ENCODE measurements around the gene TUBB6. TPM values are rescaled to one million over a fixed set of nuclear protein-coding genes. Genes with fewer than 3 reads are reported as not detected.

Gene TUBB6
- total and polyA plus RNA-seq, 3 experiments from 2014 or later, result 0.77 to 9.1 (median 8.8) TPM

DNA sequence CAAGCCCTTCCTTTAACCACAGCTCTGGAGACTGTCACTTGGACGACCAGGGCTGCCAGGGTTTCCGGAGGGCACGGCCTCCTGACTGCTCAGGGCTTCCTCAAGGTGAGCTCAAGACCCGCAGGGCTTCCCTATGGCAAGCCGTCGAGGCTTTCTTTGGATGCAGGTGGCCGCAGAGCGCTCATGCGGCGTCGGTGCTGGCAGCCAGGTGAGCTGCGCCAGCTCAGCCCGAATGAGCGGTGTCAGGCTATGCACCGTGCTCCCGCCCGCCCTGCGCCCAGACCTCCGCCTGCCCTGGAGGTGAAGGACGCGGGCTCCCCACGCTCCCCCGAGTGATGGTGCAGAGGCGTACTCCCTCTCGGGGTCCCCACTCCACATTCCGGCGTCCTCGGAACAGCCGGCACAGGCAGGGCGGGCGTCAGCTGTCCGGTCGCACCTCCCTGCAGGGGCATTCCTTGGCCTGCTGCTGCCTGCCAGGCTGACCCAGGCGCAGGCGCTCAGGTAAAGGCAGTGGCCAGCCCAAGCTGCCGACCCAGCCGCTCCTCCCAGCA is 20.8 kb upstream of the TUBB6 start:
- H3K9me3 Mint-ChIP-seq, result no peaks in the 10 kb centered on the region
- peaks cover 35 to 40% of the 10 kb centered on the region in 2 donors for H3K27me3 Mint-ChIP-seq
- Histone ChIP-seq H3K4me1 (ENCODE audit: insufficient read depth, low read length) (no peaks in the 10 kb centered on the region), H3K4me3 (ENCODE audit: low read length) (no peak overlapping the region), H3K27me3 (ENCODE audit: insufficient read depth, low read length, poor library complexity, severe bottlenecking) (no peaks in the 10 kb centered on the region), H3K27ac (ENCODE audit: low read depth, low read length) (no peak overlapping the region), H3K36me3 (ENCODE audit: insufficient read depth, low read length) (no peaks in the 10 kb centered on the region), H3K9me3 (ENCODE audit: low read length) (no peaks in the 10 kb centered on the region)
- ChIA-PET POLR2A (no interaction called here), CTCF (interaction anchor here (2.2 kb wide), 1 partner anchor 15 kb away, joined by 7 read pairs; no protein-coding TSS in a partner anchor)
- DNase-seq, result no peak
- H3K36me3 Mint-ChIP-seq, result no peaks in the 10 kb centered on the region
- H3K4me1 Mint-ChIP-seq, result no peaks in the 10 kb centered on the region
- H3K27ac Mint-ChIP-seq, result no peak overlapping the region
- H3K4me3 Mint-ChIP-seq, result no peak overlapping the region

DNA sequence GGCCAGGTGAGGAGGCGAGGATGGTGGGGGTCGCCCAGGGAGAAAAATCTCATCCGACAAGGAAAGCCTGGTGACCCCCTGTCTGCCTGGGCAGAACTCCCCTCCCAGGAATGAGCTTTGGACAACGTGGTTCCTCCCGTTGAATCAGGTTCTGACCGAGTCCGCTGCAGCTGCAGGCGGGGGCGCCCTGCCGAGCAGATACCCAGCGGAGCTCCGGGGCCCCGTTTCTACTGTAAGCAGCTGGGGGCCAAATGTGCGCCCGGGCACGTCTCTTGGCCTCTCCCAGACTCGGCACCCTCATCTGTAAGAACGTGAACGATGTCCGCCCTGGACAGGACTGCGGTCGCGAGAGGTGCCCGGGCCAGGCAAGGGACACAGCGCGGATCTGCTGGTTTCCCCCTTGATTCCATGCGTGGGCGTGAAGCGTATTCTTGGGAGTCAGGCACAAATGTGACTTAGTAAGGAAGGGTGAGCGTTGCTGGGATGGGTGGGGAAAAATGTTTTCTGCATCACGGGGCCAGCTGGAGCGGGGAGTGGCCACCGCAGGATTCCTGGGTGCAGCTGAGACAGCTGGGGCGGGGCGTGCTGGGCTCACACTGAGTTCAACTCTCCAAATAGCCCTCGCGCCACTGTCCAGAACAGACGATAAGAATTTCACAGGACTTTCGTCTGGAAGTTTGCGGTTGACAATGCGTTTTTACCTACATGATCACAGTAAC is 20.2 kb upstream of the TUBB6 start:
- Mint-ChIP-seq H3K36me3 (no peaks in the 10 kb centered on the region), H3K4me3 (no peak overlapping the region), H3K9me3 (no peaks in the 10 kb centered on the region), H3K4me1 (no peaks in the 10 kb centered on the region), H3K27me3 (peaks cover 36 to 37% of the 10 kb centered on the region in 2 donors), H3K27ac (no peak overlapping the region)
- no peaks in the 10 kb centered on the region for H3K9me3 ChIP-seq (ENCODE audit: low read length)
- no peaks in the 10 kb centered on the region for H3K36me3 ChIP-seq (ENCODE audit: insufficient read depth, low read length)
- POLR2A ChIA-PET, result no interaction called here
- no peak for DNase-seq
- no peaks in the 10 kb centered on the region for H3K4me1 ChIP-seq (ENCODE audit: insufficient read depth, low read length)
- CTCF ChIA-PET, result interaction anchor here (2.2 kb wide), 1 partner anchor 15 kb away, joined by 7 read pairs; no protein-coding TSS in a partner anchor
- H3K27me3 ChIP-seq (ENCODE audit: insufficient read depth, low read length, poor library complexity, severe bottlenecking), result no peaks in the 10 kb centered on the region
- no peak overlapping the region for H3K27ac ChIP-seq (ENCODE audit: low read depth, low read length)
- H3K4me3 ChIP-seq (ENCODE audit: low read length), result no peak overlapping the region

DNA sequence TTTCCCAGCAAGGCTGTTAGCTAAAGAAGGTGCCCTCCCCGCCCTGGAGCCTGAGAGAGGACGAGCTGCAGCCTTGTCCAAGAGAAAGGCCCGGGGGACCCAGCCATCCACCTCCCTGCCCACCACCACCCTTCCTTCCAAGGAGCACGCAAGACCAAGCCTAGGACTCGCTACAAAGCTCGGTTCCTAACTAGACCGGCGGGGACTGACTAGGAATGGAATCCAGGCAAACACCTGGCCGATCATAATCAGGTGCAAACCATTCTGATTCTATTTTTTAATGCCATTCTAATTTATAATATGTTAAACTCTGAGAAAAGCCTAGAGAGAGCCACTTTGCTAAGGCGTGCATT is 19.7 kb upstream of the TUBB6 start:
- Mint-ChIP-seq H3K27ac (no peak overlapping the region), H3K9me3 (no peaks in the 10 kb centered on the region), H3K4me1 (no peaks in the 10 kb centered on the region), H3K4me3 (no peak overlapping the region), H3K36me3 (no peaks in the 10 kb centered on the region), H3K27me3 (peaks cover 36 to 40% of the 10 kb centered on the region in 2 donors)
- ChIA-PET CTCF (interaction anchor here (2.2 kb wide), 1 partner anchor 16 kb away, joined by 7 read pairs; no protein-coding TSS in a partner anchor), POLR2A (no interaction called here)
- Histone ChIP-seq H3K9me3 (ENCODE audit: low read length) (no peaks in the 10 kb centered on the region), H3K27ac (ENCODE audit: low read depth, low read length) (no peak overlapping the region), H3K4me1 (ENCODE audit: insufficient read depth, low read length) (no peaks in the 10 kb centered on the region), H3K27me3 (ENCODE audit: insufficient read depth, low read length, poor library complexity, severe bottlenecking) (no peaks in the 10 kb centered on the region), H3K36me3 (ENCODE audit: insufficient read depth, low read length) (no peaks in the 10 kb centered on the region), H3K4me3 (ENCODE audit: low read length) (no peak overlapping the region)
- no peak for DNase-seq

DNA sequence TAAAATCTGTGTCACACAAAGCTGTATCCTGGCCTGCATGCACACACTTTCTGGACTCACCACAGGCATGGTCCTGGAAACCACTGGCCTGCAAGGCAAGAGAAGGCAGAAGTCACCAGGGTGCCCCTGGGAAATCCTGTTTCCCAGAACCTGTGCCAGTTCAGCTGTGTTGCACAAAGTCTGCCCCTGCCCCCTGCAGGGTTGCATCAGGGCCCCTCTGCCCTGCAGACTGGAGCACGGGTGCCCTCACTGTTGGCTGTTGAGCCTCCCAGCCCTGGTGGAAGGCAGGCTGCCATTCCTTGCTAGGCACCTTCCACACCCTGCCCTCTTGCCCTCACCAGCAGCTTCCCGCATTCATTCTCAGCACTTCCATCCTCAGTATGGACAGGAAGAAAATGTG is 18.0 kb upstream of the TUBB6 start:
- ChIA-PET POLR2A (no interaction called here), CTCF (no interaction called here)
- Histone ChIP-seq H3K4me3 (ENCODE audit: low read length) (no peak overlapping the region), H3K27me3 (ENCODE audit: insufficient read depth, low read length, poor library complexity, severe bottlenecking) (no peaks in the 10 kb centered on the region), H3K9me3 (ENCODE audit: low read length) (no peaks in the 10 kb centered on the region), H3K27ac (ENCODE audit: low read depth, low read length) (no peak overlapping the region), H3K4me1 (ENCODE audit: insufficient read depth, low read length) (no peaks in the 10 kb centered on the region), H3K36me3 (ENCODE audit: insufficient read depth, low read length) (no peaks in the 10 kb centered on the region)
- no peak for DNase-seq
- H3K27me3 Mint-ChIP-seq, result peaks cover 29 to 40% of the 10 kb centered on the region in 2 donors
- H3K27ac Mint-ChIP-seq, result no peak overlapping the region
- H3K36me3 Mint-ChIP-seq, result no peaks in the 10 kb centered on the region
- no peaks in the 10 kb centered on the region for H3K4me1 Mint-ChIP-seq
- H3K9me3 Mint-ChIP-seq, result no peaks in the 10 kb centered on the region
- no peak overlapping the region for H3K4me3 Mint-ChIP-seq

DNA sequence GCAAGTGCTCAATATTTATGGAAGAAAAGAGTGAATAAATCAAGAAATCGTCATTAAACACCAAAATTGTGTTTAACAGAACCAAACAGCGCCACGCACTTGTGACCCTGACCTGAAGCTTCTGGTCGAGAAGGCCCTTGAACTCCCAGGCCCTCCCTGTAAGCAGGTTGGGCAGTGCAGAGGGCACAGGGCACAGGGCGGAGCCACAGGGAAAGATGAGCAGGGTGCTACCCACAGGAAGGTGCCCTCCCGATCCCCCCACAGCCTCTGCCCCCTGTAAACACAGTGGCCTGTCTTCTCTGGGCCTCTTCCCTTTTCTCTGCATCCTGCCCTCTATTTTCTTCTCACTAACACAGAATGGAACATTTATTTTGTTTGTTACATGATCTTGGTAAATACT is 16.9 kb upstream of the TUBB6 start:
- Histone ChIP-seq H3K4me3 (ENCODE audit: low read length) (no peak overlapping the region), H3K4me1 (ENCODE audit: insufficient read depth, low read length) (no peaks in the 10 kb centered on the region), H3K9me3 (ENCODE audit: low read length) (no peaks in the 10 kb centered on the region), H3K36me3 (ENCODE audit: insufficient read depth, low read length) (no peaks in the 10 kb centered on the region), H3K27ac (ENCODE audit: low read depth, low read length) (no peak overlapping the region), H3K27me3 (ENCODE audit: insufficient read depth, low read length, poor library complexity, severe bottlenecking) (no peaks in the 10 kb centered on the region)
- ChIA-PET POLR2A (no interaction called here), CTCF (interaction anchor here (1.4 kb wide), 1 partner anchor 19 kb away, joined by 3 read pairs; no protein-coding TSS in a partner anchor)
- Mint-ChIP-seq H3K27me3 (peaks cover 26 to 40% of the 10 kb centered on the region in 2 donors), H3K4me3 (no peak overlapping the region), H3K9me3 (no peaks in the 10 kb centered on the region), H3K4me1 (no peaks in the 10 kb centered on the region), H3K27ac (no peak overlapping the region), H3K36me3 (no peaks in the 10 kb centered on the region)
- DNase-seq, result no peak

DNA sequence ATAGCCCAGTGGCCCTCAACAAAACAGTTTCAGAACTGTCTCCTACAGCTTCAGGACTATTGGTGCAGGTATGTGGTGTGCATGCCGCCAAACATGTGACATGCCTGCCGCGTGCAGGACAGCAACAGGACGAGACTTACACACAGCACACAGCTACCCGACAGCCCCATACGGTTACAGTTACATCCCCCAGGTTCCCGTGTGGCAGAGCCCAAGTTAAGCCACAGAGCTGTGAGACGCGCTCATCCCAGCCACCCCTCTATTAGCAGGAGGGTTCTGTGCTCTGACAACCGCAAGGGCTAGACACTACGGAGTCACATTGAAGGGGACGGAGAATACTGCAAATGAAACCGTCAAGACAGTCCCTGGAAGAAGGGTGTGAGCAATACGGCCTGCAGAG is 16.4 kb upstream of the TUBB6 start:
- CTCF ChIA-PET, result interaction anchor here (1.4 kb wide), 1 partner anchor 19 kb away, joined by 3 read pairs; no protein-coding TSS in a partner anchor
- Histone ChIP-seq H3K27ac (ENCODE audit: low read depth, low read length) (no peak overlapping the region), H3K27me3 (ENCODE audit: insufficient read depth, low read length, poor library complexity, severe bottlenecking) (no peaks in the 10 kb centered on the region), H3K4me1 (ENCODE audit: insufficient read depth, low read length) (no peaks in the 10 kb centered on the region), H3K4me3 (ENCODE audit: low read length) (no peak overlapping the region), H3K36me3 (ENCODE audit: insufficient read depth, low read length) (no peaks in the 10 kb centered on the region), H3K9me3 (ENCODE audit: low read length) (no peaks in the 10 kb centered on the region)
- Mint-ChIP-seq H3K27ac (no peak overlapping the region), H3K9me3 (no peaks in the 10 kb centered on the region), H3K4me1 (no peaks in the 10 kb centered on the region), H3K27me3 (peaks cover 26 to 40% of the 10 kb centered on the region in 2 donors), H3K36me3 (no peaks in the 10 kb centered on the region), H3K4me3 (no peak overlapping the region)
- no peak for DNase-seq
- POLR2A ChIA-PET, result no interaction called here

DNA sequence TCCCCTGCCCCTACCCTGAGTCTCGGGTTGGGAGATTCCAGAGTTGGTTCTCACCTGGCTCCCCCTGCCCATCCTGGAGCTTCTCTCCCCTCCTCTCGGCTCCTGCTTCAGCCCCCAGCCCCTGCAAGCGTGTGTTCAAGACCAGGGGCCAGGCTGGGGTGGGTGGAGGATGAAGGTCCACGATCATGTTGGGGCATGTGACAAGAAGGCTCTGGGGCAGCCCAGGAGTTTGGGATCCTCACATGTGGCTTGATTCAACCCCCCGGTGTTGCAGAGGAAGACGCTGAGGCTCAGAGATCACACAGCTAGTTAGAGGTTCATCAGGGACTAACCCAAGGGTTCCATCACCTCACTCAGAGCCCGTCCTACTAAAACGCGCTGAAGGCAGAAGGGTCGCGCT is 14.2 kb upstream of the TUBB6 start:
- POLR2A ChIA-PET, result no interaction called here
- CTCF ChIA-PET, result no interaction called here

DNA sequence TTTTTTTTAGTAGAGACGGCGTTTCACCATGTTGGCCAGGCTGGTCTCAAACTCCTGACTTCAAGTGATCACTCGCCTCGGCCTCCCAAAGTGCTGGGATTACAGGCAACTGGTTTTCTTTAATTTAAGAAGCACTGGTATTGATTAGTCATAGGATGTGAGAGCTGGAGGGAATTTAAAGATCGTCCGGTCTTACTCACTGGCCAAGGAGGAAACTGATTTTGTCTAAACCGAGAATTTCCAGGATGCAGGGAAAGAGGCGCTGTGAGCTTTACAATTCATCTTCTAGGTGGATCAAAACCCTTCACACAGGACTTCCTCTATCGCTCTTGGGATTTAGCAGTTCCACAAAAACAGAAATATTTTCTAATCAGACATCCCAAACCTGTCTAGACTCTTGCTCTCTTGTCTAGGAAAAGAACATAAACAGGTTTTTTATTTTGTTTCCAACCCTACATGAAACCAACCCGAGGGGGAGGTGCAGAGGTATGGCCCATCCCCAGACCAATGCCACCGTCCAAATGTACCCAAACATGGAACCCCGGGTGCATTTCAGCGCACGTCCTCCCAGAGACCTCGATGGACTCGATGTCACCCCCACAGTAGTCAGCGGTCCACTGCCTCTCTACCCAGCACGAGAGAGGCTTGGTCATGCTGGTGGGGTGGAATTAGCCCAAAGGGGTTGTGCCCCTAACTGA is 12.5 kb upstream of the TUBB6 start:
- no peaks in the 10 kb centered on the region for H3K36me3 Mint-ChIP-seq
- H3K4me3 Mint-ChIP-seq, result no peak overlapping the region
- CTCF ChIA-PET, result no interaction called here

More for the DNA sequence above, 14.2 kb upstream of the TUBB6 start:
- Histone ChIP-seq H3K36me3 (ENCODE audit: insufficient read depth, low read length) (no peaks in the 10 kb centered on the region), H3K4me3 (ENCODE audit: low read length) (no peak overlapping the region), H3K9me3 (ENCODE audit: low read length) (no peaks in the 10 kb centered on the region), H3K27me3 (ENCODE audit: insufficient read depth, low read length, poor library complexity, severe bottlenecking) (no peaks in the 10 kb centered on the region), H3K27ac (ENCODE audit: low read depth, low read length) (no peak overlapping the region), H3K4me1 (ENCODE audit: insufficient read depth, low read length) (no peaks in the 10 kb centered on the region)
- DNase-seq, result no peak
- H3K9me3 Mint-ChIP-seq, result no peaks in the 10 kb centered on the region
- H3K4me1 Mint-ChIP-seq, result no peaks in the 10 kb centered on the region
- no peaks in the 10 kb centered on the region for H3K36me3 Mint-ChIP-seq
- no peak overlapping the region for H3K4me3 Mint-ChIP-seq
- H3K27me3 Mint-ChIP-seq, result peaks cover 18 to 34% of the 10 kb centered on the region in 2 donors
- no peak overlapping the region for H3K27ac Mint-ChIP-seq

More for the DNA sequence above, 12.5 kb upstream of the TUBB6 start:
- POLR2A ChIA-PET, result no interaction called here
- no peak for DNase-seq
- H3K9me3 ChIP-seq (ENCODE audit: low read length), result no peaks in the 10 kb centered on the region
- H3K27ac Mint-ChIP-seq, result no peak overlapping the region
- no peaks in the 10 kb centered on the region for H3K4me1 Mint-ChIP-seq
- no peaks in the 10 kb centered on the region for H3K4me1 ChIP-seq (ENCODE audit: insufficient read depth, low read length)
- no peaks in the 10 kb centered on the region for H3K9me3 Mint-ChIP-seq
- H3K36me3 ChIP-seq (ENCODE audit: insufficient read depth, low read length), result no peaks in the 10 kb centered on the region
- no peak overlapping the region for H3K27ac ChIP-seq (ENCODE audit: low read depth, low read length)
- H3K4me3 ChIP-seq (ENCODE audit: low read length), result no peak overlapping the region
- no peaks in the 10 kb centered on the region for H3K27me3 ChIP-seq (ENCODE audit: insufficient read depth, low read length, poor library complexity, severe bottlenecking)
- peaks cover 9 to 20% of the 10 kb centered on the region in 2 donors for H3K27me3 Mint-ChIP-seq

Measured in CD8-positive, alpha-beta memory T cell (primary cell).